DMS153 treated with DMSO at 0.1 percent for 48 hours (cell line): ENCODE results near the gene SCFD2.
"Not testable (repeated sequence)": the region's sequence is repeated elsewhere in the genome, so short reads cannot be mapped to it uniquely, and the experiment has no call there.

Source experiments
- DNase-seq: peaks from one replicate; lab custom pipeline; 2025; ENCODE audit not compliant: unreplicated experiment; lab: John Stamatoyannopoulos, UW

Gene SCFD2

DNA sequence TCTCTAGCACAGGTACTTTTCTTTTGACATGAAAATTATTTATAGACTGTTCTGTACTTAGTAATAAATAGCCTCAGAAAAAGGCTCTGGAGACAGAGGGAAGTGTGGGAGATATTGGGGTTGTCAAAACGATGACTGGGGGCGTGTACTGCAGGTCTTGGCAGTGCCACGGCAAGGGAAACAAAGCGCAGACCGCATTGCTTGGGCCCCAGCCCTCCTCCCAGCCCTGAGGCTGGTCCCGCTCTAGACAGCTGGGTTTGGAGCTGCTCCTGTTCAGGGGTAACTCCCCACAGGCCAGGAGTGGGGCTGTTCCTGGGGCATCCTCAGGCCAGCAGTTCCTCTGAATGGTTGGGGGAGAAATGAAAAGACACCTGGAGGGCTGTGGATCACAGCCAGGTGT is 372.1 kb downstream of the SCFD2 start:
- DNase-seq = no peak

DNA sequence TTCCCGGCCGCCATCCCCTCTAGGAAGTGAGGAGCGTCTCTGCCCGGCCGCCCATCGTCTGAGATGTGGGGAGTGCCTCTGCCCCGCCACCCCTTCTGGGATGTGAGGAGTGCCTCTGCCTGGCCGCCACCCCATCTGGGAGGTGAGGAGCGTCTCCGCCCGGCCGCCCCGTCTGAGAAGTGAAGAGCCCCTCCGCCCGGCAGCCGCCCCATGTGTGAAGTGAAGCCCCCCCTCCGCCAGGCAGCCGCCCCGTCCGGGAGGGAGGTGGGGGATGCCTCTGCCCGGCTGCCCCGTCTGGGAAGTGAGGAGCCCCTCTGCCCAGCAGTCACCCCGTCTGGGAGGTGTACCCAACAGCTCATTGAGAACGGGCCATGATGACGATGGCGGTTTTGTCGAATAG is 373.3 kb downstream of the SCFD2 start:
- DNase-seq = not testable (repeated sequence)

DNA sequence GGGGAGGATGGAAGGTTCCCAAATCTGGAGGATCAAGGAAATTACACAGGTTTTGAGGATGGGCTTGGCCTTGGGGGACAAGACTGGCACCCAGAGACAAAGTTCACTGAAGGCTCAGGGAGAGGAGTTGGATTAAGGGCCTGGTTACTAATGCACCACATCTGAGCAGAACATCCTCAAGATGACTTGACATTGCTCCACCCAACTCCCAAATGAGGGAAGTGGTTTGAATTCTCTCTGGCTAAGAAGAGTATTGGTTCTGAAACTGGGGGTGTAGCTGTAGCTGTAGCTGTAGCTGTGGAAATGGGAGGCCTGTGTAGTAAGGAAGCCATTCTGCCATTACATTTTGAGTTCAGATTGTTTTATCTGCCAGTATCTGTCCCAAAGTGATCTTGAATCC is 374.4 kb downstream of the SCFD2 start:
- no peak for DNase-seq

DNA sequence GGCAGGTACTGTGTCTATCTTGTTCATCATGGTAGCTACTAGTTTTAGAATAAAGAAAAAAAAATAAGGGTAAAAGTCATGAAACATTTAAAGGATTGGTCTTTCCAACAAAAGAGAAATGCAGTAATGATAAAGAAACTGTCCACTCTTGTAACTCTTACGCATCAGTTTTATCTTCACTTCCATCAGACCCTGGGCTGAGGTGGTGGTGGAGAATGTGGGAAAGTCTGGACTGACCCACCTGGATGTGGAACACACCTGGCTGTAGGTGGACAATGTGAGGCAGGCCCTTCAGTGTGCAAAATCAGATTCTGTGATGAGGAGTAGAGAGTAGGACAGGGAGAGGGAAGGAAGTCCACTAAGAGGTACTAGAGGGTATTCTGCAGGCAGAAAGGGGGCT is 375.2 kb downstream of the SCFD2 start:
- DNase-seq = no peak

DNA sequence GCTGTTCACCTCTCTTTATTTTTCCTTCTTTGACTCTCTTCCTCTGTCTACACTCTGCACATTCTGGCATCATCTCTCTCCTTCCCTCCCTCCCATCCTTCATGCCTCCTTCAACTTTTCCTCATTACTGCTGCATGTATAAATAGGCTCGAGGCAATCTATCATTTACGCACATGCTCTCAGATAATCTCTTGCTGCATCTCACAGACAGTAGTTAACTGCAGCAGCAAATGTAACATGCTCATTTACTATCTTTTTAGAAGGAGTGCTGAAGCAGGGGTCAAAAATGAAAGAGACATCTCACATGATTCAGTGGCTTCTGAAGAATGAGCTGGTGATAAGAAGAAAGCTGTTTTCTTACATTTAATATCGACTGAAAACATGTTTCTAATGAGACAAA is 376.0 kb downstream of the SCFD2 start:
- DNase-seq = no peak

DNA sequence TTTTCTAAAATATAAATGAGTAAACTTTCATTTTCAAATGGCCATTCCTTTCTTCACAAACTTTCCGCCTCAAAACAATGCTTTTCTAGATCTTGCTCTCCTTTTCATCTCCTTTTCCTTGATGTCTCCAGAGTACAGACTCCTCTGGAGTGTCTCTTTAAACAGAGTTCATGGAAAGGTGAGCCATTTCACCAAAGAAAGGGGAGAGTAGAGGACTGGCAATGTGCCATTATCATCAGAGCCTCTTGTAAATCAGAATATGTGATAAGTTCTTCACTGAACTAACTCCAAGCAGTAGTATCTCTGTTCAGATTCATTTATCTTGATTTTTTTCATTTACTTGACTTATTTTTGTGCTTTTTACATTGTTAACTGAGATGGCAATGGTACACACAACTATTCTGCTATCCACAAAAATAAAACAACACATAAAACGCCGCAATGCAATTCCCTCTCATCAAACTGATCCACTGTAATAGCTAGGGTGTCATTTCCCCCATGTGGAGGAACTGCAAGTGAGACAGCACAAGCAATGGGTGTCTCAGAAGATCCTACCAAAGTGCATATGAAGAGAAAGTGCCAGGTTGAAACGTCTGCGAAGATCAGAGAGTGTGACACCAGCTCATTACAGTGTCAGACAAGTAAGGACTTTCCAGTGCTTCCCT is 378.3 kb downstream of the SCFD2 start:
- no peak for DNase-seq

DNA sequence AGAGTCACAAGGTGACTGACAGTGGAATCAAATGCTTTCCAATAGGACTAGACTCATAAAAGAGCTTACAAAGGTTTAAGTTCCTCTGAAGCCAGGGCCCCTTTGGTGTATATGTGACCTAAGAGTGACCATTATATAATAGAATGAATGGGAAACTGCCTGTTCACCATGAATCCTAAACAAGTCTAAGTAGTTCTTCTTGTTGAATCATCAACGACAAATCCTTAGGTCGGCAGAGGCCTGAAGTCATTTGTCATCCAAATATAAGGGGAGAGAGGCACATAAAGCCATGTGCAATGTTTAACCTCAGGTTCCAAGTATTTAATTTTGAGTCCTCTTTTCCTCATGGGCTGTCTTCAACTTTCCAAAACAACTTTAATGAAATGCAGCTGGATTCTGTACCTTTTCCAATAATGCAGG is 381.4 kb downstream of the SCFD2 start:
- DNase-seq = no peak

DNA sequence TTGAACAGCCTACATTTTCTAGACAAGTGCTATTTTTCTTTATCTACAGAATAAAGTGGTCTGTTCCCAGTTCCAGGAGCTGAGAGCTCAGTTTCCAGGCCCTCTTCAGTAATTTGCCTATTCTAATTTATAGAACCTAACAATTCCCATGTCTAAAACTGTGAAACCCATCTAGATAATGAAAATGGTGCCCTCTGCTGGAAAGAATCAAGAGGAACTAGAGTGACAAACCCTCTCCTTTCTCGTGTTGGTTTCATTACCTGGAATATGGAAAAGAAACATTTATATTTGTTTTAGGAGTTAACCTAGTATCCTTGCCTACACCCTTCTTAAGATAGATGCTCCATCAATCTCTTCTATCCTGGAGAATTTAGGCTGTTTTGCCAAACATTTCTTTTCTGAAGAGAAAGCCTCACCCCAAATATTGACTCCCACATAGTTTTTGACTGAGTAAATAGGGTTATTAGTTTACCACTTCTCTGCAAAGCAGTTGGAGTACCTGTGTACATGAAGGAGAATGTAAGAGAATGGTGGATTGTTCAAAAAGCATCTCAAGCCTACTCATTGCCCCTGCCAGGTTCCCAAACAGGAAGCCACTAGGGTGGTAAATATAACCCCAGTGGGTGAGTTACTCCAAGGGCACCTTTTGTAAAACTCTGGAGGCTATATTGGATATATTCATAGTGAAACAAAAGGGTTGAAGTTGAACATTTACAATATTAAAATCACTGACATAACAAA is 382.1 kb downstream of the SCFD2 start:
- peak; percentile 84 for DNase-seq

DNA sequence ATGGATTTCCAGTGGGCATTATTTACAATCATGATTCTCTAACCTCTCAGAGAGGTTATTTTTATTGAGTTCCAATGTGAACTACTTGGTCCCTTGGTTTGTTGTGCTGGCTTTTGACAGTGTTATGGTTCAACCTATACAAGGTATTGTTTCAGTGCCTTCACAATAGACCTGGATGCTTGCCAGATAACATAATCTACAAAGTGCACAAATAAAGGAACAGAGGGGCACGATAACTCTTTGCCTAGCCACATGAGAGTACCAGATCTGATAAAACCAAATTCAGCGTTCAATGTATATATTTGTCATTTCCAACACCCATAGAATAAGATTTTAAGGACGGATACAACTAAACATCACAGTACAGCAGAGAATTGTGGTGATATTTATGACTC is 382.9 kb downstream of the SCFD2 start:
- DNase-seq = no peak

DNA sequence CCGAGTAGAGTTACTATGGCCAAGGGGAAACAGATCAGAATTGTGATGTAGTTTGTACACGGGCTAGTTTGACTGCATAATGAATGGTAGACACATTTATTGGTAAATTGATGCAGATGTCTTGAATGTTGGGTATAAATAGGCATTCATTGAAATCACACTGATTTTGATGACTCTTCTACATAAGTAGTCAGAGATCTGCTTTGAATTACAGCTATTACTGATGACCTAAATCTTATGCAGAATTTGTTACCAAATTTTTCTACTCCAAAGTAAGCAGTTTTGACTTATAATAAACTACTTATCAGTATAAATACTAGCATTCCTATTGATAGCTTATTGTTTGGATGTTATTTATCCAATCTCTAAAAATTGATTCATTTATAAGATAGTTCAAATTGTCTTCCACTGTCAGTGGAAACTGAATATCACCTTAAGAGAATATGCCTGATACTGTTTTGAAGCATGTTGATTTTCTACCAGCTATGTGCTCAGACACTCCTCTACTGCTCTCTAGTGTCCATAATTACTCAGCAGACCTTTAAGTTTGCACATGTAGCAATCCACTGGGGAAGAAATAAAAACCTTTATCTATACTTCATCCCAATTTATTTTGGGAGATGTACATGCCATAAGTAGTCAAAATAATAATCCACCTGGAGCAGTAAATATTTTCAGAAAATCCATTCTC is 383.5 kb downstream of the SCFD2 start:
- peak; percentile 68 for DNase-seq

DNA sequence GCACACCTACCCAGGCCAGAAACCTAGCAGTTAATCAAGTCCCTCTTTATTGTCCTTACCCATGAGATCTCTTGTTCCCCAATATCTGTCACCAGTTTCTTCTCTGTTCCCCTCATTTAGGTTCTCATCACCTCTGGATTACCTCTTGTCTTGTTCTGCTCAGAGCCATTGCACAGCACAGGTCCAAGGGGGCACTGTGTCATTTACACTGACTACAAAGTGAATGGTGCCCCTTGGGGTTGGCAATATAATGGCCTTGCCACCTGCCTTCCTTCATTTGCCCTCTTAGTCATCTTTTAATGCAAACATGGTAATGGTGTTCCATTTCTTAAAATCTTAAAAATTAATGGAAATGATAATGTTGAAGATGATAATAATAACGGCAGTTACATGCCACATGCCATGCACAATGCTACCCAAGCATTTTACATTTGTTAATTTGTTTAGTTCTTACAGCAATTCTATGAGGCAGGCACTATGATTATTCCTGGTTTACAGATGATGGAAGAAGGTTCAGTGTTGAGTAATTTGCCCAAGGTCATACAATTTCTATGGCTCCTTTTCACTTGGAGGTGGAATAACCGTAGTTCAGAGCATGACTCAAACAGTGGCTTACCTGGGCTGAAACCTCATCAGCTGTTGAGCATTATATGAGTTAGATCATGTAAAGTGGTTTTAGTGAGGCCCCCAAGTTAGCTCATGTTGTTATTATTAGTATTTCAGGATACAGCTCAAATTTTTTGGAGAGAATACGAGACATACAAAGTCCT is 385.9 kb downstream of the SCFD2 start:
- no peak for DNase-seq

DNA sequence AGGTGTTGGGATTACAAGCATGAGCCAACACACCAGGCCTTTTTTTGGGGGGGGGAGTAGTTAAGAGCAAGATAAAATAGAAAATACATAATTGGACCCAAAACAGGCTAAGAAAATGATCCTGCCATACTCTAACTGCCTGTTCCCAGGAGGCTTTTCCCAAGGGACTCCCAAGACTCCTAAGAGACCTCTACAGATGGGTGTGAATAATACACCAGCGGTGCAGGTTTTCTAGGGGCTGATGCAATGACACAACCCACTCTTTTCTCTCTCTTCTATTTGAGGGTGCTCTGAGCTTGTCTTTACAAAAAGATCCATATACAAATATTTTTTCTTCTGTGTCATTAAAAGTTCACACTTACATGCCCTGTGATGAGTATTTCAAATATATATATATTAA is 386.8 kb downstream of the SCFD2 start:
- no peak for DNase-seq

DNA sequence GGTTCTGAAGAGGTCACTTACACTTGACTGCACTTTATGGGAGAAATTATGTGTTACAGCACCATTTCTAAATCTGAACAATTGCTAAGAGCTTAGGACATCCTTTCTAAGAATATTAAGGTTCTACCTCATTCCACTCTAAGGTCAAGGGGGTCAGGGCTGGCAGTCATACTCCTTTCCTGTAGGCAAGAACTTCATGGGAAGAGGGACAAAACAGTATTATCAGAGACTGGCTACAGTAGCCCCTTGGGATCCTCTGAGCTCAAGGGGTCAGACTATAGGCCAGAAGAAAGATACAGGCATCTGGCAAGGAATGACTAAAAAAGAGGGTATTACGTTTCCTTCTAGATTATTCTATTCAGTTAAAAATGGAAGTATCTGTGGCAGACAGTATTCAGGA is 388.6 kb downstream of the SCFD2 start:
- DNase-seq = no peak

DNA sequence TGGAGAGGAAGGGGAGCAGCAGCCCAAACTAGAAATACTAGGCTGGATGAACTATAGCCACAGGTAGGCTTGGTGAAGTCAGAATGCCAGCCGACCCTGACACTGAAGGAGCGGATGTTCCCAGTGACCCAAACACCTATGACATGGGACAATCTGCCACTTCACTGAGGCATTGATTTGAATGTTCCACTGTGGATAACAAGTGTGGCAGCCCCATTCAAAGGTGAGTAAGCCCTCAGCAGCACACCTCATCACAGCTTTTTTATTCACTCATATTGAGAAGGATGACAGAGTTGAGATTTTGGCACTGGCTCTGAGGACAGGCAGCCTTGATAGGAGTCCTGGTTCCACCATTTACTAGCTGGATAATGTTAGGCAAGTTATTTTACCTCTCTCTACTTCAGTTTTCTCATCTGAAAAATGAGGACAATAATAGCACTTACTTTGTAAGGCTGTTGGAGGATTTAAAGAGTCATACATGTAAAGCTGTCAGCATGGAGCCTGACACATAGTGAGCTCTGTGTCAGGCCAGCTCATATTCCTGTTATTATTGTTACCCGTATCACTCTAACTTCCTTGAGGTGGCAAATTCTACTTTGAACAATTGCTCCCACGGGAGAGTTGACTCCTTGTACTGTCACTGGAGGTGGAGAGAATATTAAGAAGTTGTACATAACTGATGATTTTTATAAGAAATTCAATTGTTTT is 389.2 kb downstream of the SCFD2 start:
- no peak for DNase-seq

DNA sequence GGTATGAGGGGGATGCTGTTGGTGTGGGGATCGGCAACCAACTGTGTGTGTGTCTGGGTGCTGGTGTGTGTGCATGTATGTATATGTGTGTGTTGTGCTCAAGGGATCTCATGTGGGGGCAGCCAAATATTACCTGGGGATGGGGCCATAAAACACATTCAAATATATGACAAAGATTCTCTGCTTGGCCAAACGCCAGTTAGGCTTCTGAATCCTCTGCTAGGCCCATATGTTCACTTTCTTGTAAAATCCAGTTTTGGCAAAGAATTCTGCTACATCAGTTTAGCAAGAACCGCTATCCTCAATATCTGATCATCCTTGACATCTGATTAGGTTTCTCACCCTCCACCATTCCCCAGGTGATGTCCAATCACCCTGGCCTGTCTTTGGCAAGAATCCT is 397.2 kb downstream of the SCFD2 start:
- DNase-seq = no peak

DNA sequence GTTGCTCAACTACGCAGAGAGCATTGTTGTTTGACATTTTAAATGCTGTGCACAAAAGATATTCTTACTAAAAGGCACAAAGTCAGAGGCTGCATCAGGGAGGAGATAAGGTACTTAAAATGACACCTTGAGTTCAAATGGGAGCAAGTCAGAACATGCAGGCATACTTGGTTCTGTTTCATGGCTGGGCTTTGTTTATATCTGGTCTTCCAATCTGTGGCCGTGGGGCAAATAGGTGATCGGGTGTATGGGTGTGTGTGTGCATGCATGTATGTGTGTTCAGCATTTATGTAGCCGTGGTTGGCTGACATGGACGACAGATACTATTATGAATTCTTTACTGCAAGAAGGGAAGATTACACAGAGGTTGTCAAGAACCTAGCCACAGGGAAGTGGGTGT is 397.6 kb downstream of the SCFD2 start:
- DNase-seq = no peak

DNA sequence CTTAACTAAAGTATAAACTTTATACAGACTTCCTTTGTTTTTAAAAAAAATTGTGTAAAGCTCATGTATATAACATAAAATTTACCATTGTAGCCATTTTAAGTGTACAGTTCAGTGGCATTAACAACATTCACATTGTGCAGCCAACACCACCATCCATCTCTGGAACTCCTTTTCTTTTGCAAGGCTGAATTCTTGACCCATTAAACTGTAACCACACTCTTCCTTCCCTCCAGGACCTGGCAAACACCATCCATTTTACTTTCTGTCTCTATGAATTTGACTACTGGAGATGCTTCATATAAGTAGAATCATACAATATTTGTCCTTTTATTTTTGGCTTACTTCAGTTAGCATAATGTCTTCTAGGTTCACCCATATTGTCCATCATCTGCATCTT is 399.1 kb downstream of the SCFD2 start:
- no peak for DNase-seq

DNA sequence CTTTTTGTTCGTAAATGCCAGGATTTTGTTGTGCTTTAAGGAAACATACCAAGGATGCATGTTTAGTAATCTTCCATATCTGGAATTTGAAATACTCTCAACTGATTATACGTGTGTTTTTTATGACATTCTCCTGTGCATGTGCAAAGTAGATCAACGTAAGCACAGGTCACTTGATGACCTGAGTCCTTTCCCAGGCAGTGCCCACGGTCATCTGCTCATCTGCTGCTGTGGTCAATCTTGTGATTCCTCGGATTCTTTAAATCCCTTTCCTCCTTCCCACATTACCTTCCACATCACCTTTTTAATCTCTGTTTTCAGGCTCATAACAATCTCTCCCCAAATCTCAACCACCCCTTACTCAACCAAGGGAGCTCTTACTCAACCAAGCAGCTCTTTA is 399.7 kb downstream of the SCFD2 start:
- DNase-seq = no peak

DNA sequence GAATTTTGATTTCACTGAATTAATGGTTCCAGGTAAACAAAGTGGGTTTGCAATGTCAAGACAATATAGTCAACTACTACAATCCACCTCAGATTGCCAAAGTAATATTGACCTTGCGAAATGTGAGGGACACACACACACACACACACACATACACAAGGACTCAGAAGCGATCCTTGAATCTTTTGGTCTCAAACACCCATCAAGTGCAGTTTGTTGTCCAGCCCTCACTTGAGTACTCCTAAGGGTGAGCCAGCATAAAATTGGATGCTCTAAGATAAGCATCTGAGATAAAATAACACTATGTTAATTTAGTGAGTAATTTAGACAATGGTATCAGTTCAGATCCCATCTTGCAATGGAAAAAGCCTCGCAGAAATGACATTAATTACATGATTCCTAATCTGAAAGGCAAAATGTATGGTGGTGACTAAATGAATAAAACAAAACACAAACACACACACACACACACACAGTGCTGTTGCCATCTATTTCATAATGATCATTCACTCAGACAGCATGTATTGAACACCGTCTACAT is 401.2 kb downstream of the SCFD2 start:
- DNase-seq = no peak

DNA sequence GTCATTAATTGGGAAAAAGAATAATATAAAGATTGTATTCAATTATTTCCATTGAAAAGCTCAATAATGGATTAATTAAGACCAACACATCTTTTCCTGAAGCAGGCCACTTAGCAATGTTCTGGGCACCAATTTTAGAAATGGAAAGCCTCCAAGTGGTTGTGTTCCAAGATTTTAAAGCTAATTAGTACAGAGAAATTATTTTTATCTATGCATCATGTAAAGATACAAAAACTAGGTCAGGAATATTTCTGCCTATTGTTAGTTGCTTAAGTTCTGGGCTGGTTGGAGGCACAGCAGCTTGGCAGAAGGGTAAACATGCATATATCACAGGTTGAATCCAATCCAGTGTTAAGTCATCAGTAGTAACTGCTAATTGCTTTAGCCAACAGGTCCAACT is 401.9 kb downstream of the SCFD2 start:
- no peak for DNase-seq

DNA sequence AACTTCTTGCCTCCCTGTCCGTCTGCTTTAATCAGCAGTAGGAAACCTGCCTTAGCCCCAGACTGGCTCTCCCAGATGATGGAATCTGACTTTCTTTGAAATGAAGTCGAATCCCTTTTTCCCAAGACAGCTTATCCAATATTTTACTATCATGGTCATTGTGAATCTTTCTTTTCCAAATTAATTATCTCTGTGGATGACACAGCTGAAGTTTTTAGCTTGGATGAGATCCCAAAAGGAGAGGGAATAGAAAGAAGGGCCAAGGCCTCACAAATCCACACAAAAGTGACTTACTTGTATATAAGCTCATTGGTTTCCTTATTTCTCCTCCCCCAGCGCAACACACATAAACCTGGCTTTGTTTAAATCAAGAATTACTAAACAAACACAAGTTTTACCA is 403.1 kb downstream of the SCFD2 start:
- DNase-seq = no peak
